Lower leg skin (tissue), 3 donors: ENCODE results near the gene PTPRU.

Experiments used
- POLR2A ChIP-seq, 2 donors: fragments of 450-650 bp; IDR thresholded peaks; one replicate each; pipeline ENCODE4 v1.6.1; 2016 to 2017; ENCODE audit warnings: antibody characterized with exemption in 2 of 2, mild to moderate bottlenecking in 1 of 2, moderate library complexity in 1 of 2
- TF ChIP-seq, protein P1 (sequence below), 3 donors: fragments of 450-650 bp; IDR thresholded peaks; one replicate each; pipeline ENCODE4 v1.5.1; 2016; ENCODE audit warnings: antibody characterized with exemption in 3 of 3, mild to moderate bottlenecking in 3 of 3, moderate library complexity in 2 of 3

DNA sequence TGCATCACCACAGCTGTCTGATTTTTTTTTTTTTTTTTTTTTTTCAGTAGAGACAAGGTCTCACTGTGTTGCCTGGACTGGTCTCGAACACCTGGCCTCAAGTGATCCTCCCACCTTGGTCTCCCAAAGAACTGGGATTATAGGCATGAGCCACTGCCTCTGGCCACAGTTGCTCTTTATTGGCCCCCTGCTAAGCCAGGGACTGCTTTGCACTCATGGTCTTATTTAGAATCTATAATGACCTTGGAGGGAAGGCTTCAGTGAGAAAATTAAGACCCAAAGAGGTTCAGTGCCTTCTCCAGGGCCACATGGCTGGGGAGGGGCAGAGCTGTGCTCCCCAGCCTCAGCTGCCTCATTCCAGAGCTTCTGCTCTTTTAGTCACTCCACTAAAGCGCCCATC, 84.9 kb downstream of the PTPRU start:
- TF ChIP-seq, protein P1, sequence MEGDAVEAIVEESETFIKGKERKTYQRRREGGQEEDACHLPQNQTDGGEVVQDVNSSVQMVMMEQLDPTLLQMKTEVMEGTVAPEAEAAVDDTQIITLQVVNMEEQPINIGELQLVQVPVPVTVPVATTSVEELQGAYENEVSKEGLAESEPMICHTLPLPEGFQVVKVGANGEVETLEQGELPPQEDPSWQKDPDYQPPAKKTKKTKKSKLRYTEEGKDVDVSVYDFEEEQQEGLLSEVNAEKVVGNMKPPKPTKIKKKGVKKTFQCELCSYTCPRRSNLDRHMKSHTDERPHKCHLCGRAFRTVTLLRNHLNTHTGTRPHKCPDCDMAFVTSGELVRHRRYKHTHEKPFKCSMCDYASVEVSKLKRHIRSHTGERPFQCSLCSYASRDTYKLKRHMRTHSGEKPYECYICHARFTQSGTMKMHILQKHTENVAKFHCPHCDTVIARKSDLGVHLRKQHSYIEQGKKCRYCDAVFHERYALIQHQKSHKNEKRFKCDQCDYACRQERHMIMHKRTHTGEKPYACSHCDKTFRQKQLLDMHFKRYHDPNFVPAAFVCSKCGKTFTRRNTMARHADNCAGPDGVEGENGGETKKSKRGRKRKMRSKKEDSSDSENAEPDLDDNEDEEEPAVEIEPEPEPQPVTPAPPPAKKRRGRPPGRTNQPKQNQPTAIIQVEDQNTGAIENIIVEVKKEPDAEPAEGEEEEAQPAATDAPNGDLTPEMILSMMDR (IDR thresholded peaks at IDR 0.05) = no peak
- TF ChIP-seq POLR2A (IDR thresholded peaks at IDR 0.05) = no peak
